Esophagus (tissue), 2 donors: ENCODE data around the gene KCNT2. TPM values are rescaled to one million over a fixed set of nuclear protein-coding genes. Genes with fewer than 3 reads are reported as not detected.

Experiments
- H3K27ac ChIP-seq, 2 donors: one replicate each; pipeline ENCODE4 v1.5.1; 2013; ENCODE audit warnings: low read depth in 2 of 2, mild to moderate bottlenecking in 2 of 2, inconsistent platforms in 1 of 2, low read length in 1 of 2, moderate library complexity in 1 of 2
- H3K27me3 ChIP-seq, 2 donors: one replicate each; pipeline ENCODE4 v1.6.1; 2013; ENCODE audit warnings: low read length in 2 of 2, control low read depth in 1 of 2, mild to moderate bottlenecking in 1 of 2; ENCODE audit not compliant: insufficient read depth in 2 of 2, control insufficient read depth in 1 of 2
- H3K36me3 ChIP-seq, 2 donors: one replicate each; pipeline ENCODE4 v1.6.1; 2013; ENCODE audit warnings: low read length in 1 of 2; ENCODE audit not compliant: control insufficient read depth in 2 of 2, insufficient read depth in 2 of 2
- H3K4me1 ChIP-seq, 2 donors: one replicate each; pipeline ENCODE4 v1.6.1; 2013; ENCODE audit warnings: low read length in 1 of 2; ENCODE audit not compliant: control insufficient read depth in 2 of 2, insufficient read depth in 2 of 2
- H3K4me3 ChIP-seq, 2 donors: one replicate each; pipeline ENCODE4 v1.5.1; 2013; ENCODE audit warnings: low read length in 2 of 2, mild to moderate bottlenecking in 2 of 2, low read depth in 1 of 2, moderate library complexity in 1 of 2
- H3K9me3 ChIP-seq, 2 donors: one replicate each; pipeline ENCODE4 v1.6.1; 2013; ENCODE audit warnings: mild to moderate bottlenecking in 2 of 2, low read depth in 1 of 2, low read length in 1 of 2, moderate library complexity in 1 of 2; ENCODE audit not compliant: control insufficient read depth in 2 of 2, insufficient read depth in 1 of 2
- WGBS, 2 donors: extraction: QIAGEN DNeasy Blood & Tissue Kit; methylation state at CpG; one replicate each; pipeline ENCODE4 v1.1.7; 2013; 5-methylcytosine and 5-hydroxymethylcytosine counted together
- polyA plus RNA-seq, 2 donors: library from polyadenylated mRNA; stranded (reverse); fragments of 200-250 nt; gene quantifications; one replicate each; pipeline ENCODE4 v1.2.3, GENCODE V29; 2013
- donor health status: healthy with polysubstance abuse.
- donor health status: Bipolar disorder and iron deficiency.

KCNT2 gene
- polyA plus RNA-seq, 2 donors: 0.22 to 0.49 TPM

GRCh38 chr1:196324345-196324744, 283.9 kb downstream of the KCNT2 start:
- 60 to 78% methylated on average over 1 of the region's 1 CpG for WGBS, 2 donors
- H3K27me3 ChIP-seq: no peaks in the 10 kb centered on the region
- no peak overlapping the region for H3K27ac ChIP-seq
- no peak overlapping the region for H3K4me3 ChIP-seq
- H3K36me3 ChIP-seq: no peaks in the 10 kb centered on the region
- no peaks in the 10 kb centered on the region for H3K9me3 ChIP-seq
- H3K4me1 ChIP-seq: no peaks in the 10 kb centered on the region

- H3K4me3 ChIP-seq: no peak overlapping the region
- no peaks in the 10 kb centered on the region for H3K27me3 ChIP-seq
- no peaks in the 10 kb centered on the region for H3K9me3 ChIP-seq
- no peaks in the 10 kb centered on the region for H3K36me3 ChIP-seq
- no peaks in the 10 kb centered on the region for H3K4me1 ChIP-seq
- no peak overlapping the region for H3K27ac ChIP-seq
- WGBS, 2 donors: 91 to 92% methylated on average over 3 of the region's 3 CpGs
Measured at GRCh38 chr1:196323869-196324268, 284.4 kb downstream of the KCNT2 start.

- 84 to 91% methylated on average over 2 of the region's 2 CpGs for WGBS, 2 donors
- no peak overlapping the region for H3K4me3 ChIP-seq
- no peaks in the 10 kb centered on the region for H3K27me3 ChIP-seq
- no peak overlapping the region for H3K27ac ChIP-seq
- H3K9me3 ChIP-seq: no peaks in the 10 kb centered on the region
- no peaks in the 10 kb centered on the region for H3K36me3 ChIP-seq
- no peaks in the 10 kb centered on the region for H3K4me1 ChIP-seq
Measured at GRCh38 chr1:196319301-196319700, 288.9 kb downstream of the KCNT2 start.

GRCh38 chr1:196317535-196318522, 290.4 kb downstream of the KCNT2 start:
- Histone ChIP-seq H3K4me3 (no peak overlapping the region), H3K9me3 (no peaks in the 10 kb centered on the region), H3K27ac (no peak overlapping the region), H3K27me3 (no peaks in the 10 kb centered on the region), H3K36me3 (no peaks in the 10 kb centered on the region), H3K4me1 (no peaks in the 10 kb centered on the region)
- 60 to 73% methylated on average over 8 of the region's 8 CpGs for WGBS, 2 donors

- no peak overlapping the region for H3K27ac ChIP-seq
- no peaks in the 10 kb centered on the region for H3K27me3 ChIP-seq
- H3K9me3 ChIP-seq: no peaks in the 10 kb centered on the region
- WGBS, 2 donors: 98% methylated on average over 1 of the region's 1 CpG
- H3K4me3 ChIP-seq: no peak overlapping the region
- no peaks in the 10 kb centered on the region for H3K4me1 ChIP-seq
- H3K36me3 ChIP-seq: no peaks in the 10 kb centered on the region
Measured at GRCh38 chr1:196312739-196313138, 295.5 kb downstream of the KCNT2 start.

- Histone ChIP-seq H3K36me3 (no peaks in the 10 kb centered on the region), H3K27ac (no peak overlapping the region), H3K4me3 (no peak overlapping the region), H3K4me1 (no peaks in the 10 kb centered on the region), H3K9me3 (no peaks in the 10 kb centered on the region), H3K27me3 (no peaks in the 10 kb centered on the region)
- 37 to 45% methylated on average over 1 of the region's 1 CpG for WGBS, 2 donors
Measured at GRCh38 chr1:196309386-196309785, 298.9 kb downstream of the KCNT2 start.

- H3K36me3 ChIP-seq: no peaks in the 10 kb centered on the region
- 79 to 84% methylated on average over 1 of the region's 1 CpG for WGBS, 2 donors
- H3K9me3 ChIP-seq: no peaks in the 10 kb centered on the region
- no peaks in the 10 kb centered on the region for H3K27me3 ChIP-seq
- no peaks in the 10 kb centered on the region for H3K4me1 ChIP-seq
- H3K4me3 ChIP-seq: no peak overlapping the region
- H3K27ac ChIP-seq: no peak overlapping the region
Measured at GRCh38 chr1:196308176-196308575, 300.1 kb downstream of the KCNT2 start.

GRCh38 chr1:196306421-196306820, 301.8 kb downstream of the KCNT2 start:
- whole genome bisulfite sequencing, 2 donors: 61 to 63% methylated on average over 2 of the region's 2 CpGs

GRCh38 chr1:196305216-196305615, 303.0 kb downstream of the KCNT2 start:
- no peaks in the 10 kb centered on the region for H3K4me1 ChIP-seq
- no peaks in the 10 kb centered on the region for H3K36me3 ChIP-seq
- no peaks in the 10 kb centered on the region for H3K9me3 ChIP-seq
- no peak overlapping the region for H3K4me3 ChIP-seq
- no peak overlapping the region for H3K27ac ChIP-seq
- 81 to 82% methylated on average over 2 of the region's 2 CpGs for WGBS, 2 donors
- H3K27me3 ChIP-seq: no peaks in the 10 kb centered on the region

More at GRCh38 chr1:196306421-196306820, 301.8 kb downstream of the KCNT2 start:
- H3K4me3 ChIP-seq: no peak overlapping the region
- no peaks in the 10 kb centered on the region for H3K36me3 ChIP-seq
- H3K4me1 ChIP-seq: no peaks in the 10 kb centered on the region
- no peaks in the 10 kb centered on the region for H3K9me3 ChIP-seq
- no peak overlapping the region for H3K27ac ChIP-seq
- H3K27me3 ChIP-seq: no peaks in the 10 kb centered on the region

- Histone ChIP-seq H3K36me3 (no peaks in the 10 kb centered on the region), H3K4me1 (no peaks in the 10 kb centered on the region), H3K4me3 (no peak overlapping the region), H3K27me3 (no peaks in the 10 kb centered on the region), H3K27ac (no peak overlapping the region), H3K9me3 (no peaks in the 10 kb centered on the region)
Measured at GRCh38 chr1:196302981-196303380, 305.3 kb downstream of the KCNT2 start.
